Keratinocyte (primary cell): Measurements from ENCODE around the gene SP140. TPM values are rescaled to one million over a fixed set of nuclear protein-coding genes. Genes with fewer than 3 reads are reported as not detected.
A peak's percentile ranks its signal among the peaks of the same experiment; 100 is the strongest.

Experiments used
- DNase-seq: peaks from one replicate; pipeline ENCODE4 v3.0.0-alpha.2; 2011; ENCODE audit warnings: low read depth, missing footprints, low spot score
- FAIRE-seq: peaks from 2 replicates; lab custom pipeline; 2011; peaks lifted over from hg19 to GRCh38; lab: Jason Lieb, UNC
- H2AFZ ChIP-seq: 2 replicates; pipeline ENCODE4 v1.6.0; 2012; ENCODE audit warnings: low read length, control low read depth, inconsistent platforms; ENCODE audit not compliant: control insufficient read depth
- H3K27ac ChIP-seq: 2 replicates; pipeline ENCODE4 v1.5.1; 2011; ENCODE audit warnings: low read length; ENCODE audit not compliant: control insufficient read depth, insufficient read depth
- H3K27me3 ChIP-seq: 3 replicates; pipeline ENCODE4 v1.6.0; 2011; ENCODE audit warnings: low read length; ENCODE audit not compliant: control insufficient read depth, insufficient read depth; ENCODE audit errors: extremely low read depth
- H3K36me3 ChIP-seq, 2 experiments: 2 replicates in 1 of 2; 3 replicates in 1 of 2; pipeline ENCODE4 v1.5.1; 2011; ENCODE audit warnings: low read length in 2 of 2, mild to moderate bottlenecking in 1 of 2; ENCODE audit not compliant: control insufficient read depth in 2 of 2, insufficient read depth in 2 of 2; ENCODE audit errors: extremely low read depth in 1 of 2
- H3K4me1 ChIP-seq: 3 replicates; pipeline ENCODE4 v1.5.1; 2011; ENCODE audit warnings: low read length; ENCODE audit not compliant: control insufficient read depth, insufficient read depth; ENCODE audit errors: extremely low read depth
- H3K4me2 ChIP-seq: 3 replicates; pipeline ENCODE4 v1.6.0; 2011; ENCODE audit warnings: low read depth, low read length; ENCODE audit not compliant: control insufficient read depth, insufficient read depth; ENCODE audit errors: extremely low read depth
- H3K4me3 ChIP-seq, 3 experiments: fragments of 200-600 bp in 1 of 3; sonication (generic) in 1 of 3; 2 replicates in 2 of 3; 3 replicates in 1 of 3; pipeline ENCODE4 v1.5.1; 2011 to 2016; ENCODE audit warnings: low read length in 3 of 3, mild to moderate bottlenecking in 3 of 3, control low read depth in 2 of 3, inconsistent platforms in 1 of 3, low read depth in 1 of 3, mixed read lengths in 1 of 3, mixed run types in 1 of 3, moderate library complexity in 1 of 3; ENCODE audit not compliant: control insufficient read depth in 2 of 3, insufficient read depth in 2 of 3; ENCODE audit errors: extremely low read depth in 1 of 3
- H3K79me2 ChIP-seq: 2 replicates; pipeline ENCODE4 v1.6.0; 2012; ENCODE audit warnings: low read length; ENCODE audit not compliant: control insufficient read depth, insufficient read depth
- H3K9ac ChIP-seq: 3 replicates; pipeline ENCODE4 v1.6.0; 2011; ENCODE audit warnings: low read length; ENCODE audit not compliant: control insufficient read depth, insufficient read depth; ENCODE audit errors: extremely low read depth
- H3K9me1 ChIP-seq: 3 replicates; pipeline ENCODE4 v1.6.0; 2011; ENCODE audit warnings: low read length; ENCODE audit not compliant: control insufficient read depth, insufficient read depth; ENCODE audit errors: extremely low read depth
- H3K9me3 ChIP-seq: 2 replicates; pipeline ENCODE4 v1.5.1; 2012; ENCODE audit warnings: low read depth, low read length; ENCODE audit not compliant: control insufficient read depth
- H4K20me1 ChIP-seq: 3 replicates; pipeline ENCODE4 v1.6.0; 2011; ENCODE audit warnings: low read length; ENCODE audit not compliant: control insufficient read depth, insufficient read depth; ENCODE audit errors: extremely low read depth
- EZH2 ChIP-seq: IDR thresholded peaks from one replicate; pipeline ENCODE4 v1.6.1; 2012; ENCODE audit warnings: inconsistent platforms, mild to moderate bottlenecking, low read length, moderate library complexity
- dilution Hi-C: fragments of 300-500 bp; cut with MboI; formaldehyde crosslinking; loops from one replicate; pipeline ENCODE4 v1.7.0; 2020; ENCODE audit warnings: low sequenced_read_pairs; ENCODE audit not compliant: extremely low pct_ligation_motif_present
- polyA plus RNA-seq, 5 experiments: library from polyadenylated mRNA; depleted of rRNA in 3 of 5; stranded (reverse) in 3 of 5; stranded (forward) in 1 of 5; unstranded in 1 of 5; fragments of >200 nt; gene quantifications; 1 replicate in 1 of 5; 2 replicates in 3 of 5; 3 replicates in 1 of 5; pipeline versions ENCODE4 v1.2.1 to v1.2.3, GENCODE V29; 2011 to 2012; ENCODE audit warnings: missing spikeins in 2 of 5, low read depth in 1 of 5, low replicate concordance in 1 of 5
- TF ChIP-seq, protein P1 (sequence below), 3 experiments: IDR thresholded peaks in 1 of 3; conservative IDR thresholded peaks in 1 of 3; optimal IDR thresholded peaks in 1 of 3; 2 replicates in 2 of 3; 3 replicates in 1 of 3; pipeline versions ENCODE3 to v1.5.1; 2011; ENCODE audit warnings: low read length in 3 of 3, mild to moderate bottlenecking in 3 of 3, moderate library complexity in 2 of 3, control low read depth in 1 of 3, inconsistent platforms in 1 of 3; ENCODE audit not compliant: insufficient read depth in 2 of 3; ENCODE audit errors: extremely low read depth in 1 of 3

Gene SP140
- polyA plus RNA-seq, 1 donor (not counting 4 experiments of a cell fraction or from before 2014, with no cell fraction given), result 1.2 TPM

DNA sequence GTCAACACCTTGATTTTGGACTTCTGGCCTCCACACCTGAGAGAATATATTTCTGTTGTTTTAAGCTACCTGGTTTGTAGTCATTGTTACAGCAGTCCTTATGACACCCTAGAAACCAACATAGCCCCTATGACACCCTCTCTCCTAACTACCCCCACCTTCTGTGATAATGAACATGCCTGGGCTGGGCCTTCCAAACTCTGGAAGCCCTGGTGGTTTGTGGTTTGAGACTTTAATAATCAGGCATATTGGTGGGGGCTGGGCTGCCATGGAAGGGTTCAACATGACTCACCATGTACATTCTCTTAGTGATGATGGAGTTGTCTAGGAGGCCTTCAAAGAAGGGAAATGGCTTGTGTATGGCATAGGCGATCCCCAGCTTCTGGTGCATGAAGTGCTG is 9.0 kb upstream of the SP140 start:
- Histone ChIP-seq H3K36me3 (peaks cover 0 to 19% of the 10 kb centered on the region in 2 experiments), H4K20me1 (no peaks in the 10 kb centered on the region)
- DNase-seq, result peak; percentile 52

DNA sequence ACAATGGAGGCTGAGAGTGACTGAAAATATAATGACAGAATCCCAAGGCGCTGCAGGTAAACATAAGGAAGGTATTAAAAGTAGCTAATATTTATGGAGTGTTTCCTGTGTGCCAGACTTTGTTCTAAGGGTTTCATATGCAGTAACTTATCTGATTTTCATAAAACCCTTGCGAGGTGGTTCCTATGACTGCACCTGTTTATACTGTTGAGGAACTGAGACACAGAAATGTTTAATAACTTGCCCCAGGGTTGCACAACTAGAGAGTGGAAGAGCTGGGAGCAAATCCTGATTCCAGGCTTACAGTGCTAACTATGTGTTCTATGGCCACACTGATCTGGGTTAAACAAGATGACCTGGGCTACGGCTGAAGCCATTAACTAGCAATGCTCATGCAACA is 8.1 kb upstream of the SP140 start:
- no peak overlapping the region for H3K9ac ChIP-seq

More for the DNA sequence above, 9.0 kb upstream of the SP140 start:
- Histone ChIP-seq H3K79me2 (peaks cover 11% of the 10 kb centered on the region), H3K4me2 (no peak overlapping the region), H3K27me3 (no peaks in the 10 kb centered on the region), H3K9me3 (no peaks in the 10 kb centered on the region), H3K4me1 (peaks cover 16% of the 10 kb centered on the region), H3K4me3 (no peak overlapping the region), H3K9ac (no peak overlapping the region), H3K9me1 (no peaks in the 10 kb centered on the region), H2AFZ (no peak overlapping the region), H3K27ac (no peak overlapping the region)
- dilution Hi-C loops, result no loop called here
- no peak for FAIRE-seq
- no peak for TF ChIP-seq EZH2
- TF ChIP-seq, protein P1, sequence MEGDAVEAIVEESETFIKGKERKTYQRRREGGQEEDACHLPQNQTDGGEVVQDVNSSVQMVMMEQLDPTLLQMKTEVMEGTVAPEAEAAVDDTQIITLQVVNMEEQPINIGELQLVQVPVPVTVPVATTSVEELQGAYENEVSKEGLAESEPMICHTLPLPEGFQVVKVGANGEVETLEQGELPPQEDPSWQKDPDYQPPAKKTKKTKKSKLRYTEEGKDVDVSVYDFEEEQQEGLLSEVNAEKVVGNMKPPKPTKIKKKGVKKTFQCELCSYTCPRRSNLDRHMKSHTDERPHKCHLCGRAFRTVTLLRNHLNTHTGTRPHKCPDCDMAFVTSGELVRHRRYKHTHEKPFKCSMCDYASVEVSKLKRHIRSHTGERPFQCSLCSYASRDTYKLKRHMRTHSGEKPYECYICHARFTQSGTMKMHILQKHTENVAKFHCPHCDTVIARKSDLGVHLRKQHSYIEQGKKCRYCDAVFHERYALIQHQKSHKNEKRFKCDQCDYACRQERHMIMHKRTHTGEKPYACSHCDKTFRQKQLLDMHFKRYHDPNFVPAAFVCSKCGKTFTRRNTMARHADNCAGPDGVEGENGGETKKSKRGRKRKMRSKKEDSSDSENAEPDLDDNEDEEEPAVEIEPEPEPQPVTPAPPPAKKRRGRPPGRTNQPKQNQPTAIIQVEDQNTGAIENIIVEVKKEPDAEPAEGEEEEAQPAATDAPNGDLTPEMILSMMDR (optimal IDR thresholded peaks at IDR 0.05 in 1 of 3, IDR thresholded peaks at IDR 0.05 in 1 of 3, conservative IDR thresholded peaks at IDR 0.05 in 1 of 3; ENCODE audit: extremely low read depth in 1 of 3, insufficient read depth in 2 of 3, low read length in 3 of 3), result no peak

More for the DNA sequence above, 8.1 kb upstream of the SP140 start:
- FAIRE-seq, result peak; percentile 66
- Histone ChIP-seq H3K27ac (no peak overlapping the region), H4K20me1 (no peaks in the 10 kb centered on the region), H3K36me3 (peaks cover 0 to 12% of the 10 kb centered on the region in 2 experiments), H3K4me1 (peaks cover 24% of the 10 kb centered on the region), H3K4me2 (no peak overlapping the region), H3K79me2 (peaks cover 11% of the 10 kb centered on the region), H3K9me1 (no peaks in the 10 kb centered on the region), H3K9me3 (no peaks in the 10 kb centered on the region), H3K27me3 (no peaks in the 10 kb centered on the region), H3K4me3 (peak overlapping the region in 1 of 3 experiments; percentile 72), H2AFZ (no peak overlapping the region)
- TF ChIP-seq, protein P1 (optimal IDR thresholded peaks at IDR 0.05 in 1 of 3, IDR thresholded peaks at IDR 0.05 in 1 of 3, conservative IDR thresholded peaks at IDR 0.05 in 1 of 3; ENCODE audit: extremely low read depth in 1 of 3, insufficient read depth in 2 of 3, low read length in 3 of 3), result no peak
- TF ChIP-seq EZH2, result no peak
- dilution Hi-C loops, result no loop called here
- no peak for DNase-seq
